Measurements from ENCODE around the gene MCF2L2.

- no peak for TF ChIP-seq CTCF (IDR thresholded peaks at IDR 0.05)
- TF ChIP-seq POLR2A (IDR thresholded peaks at IDR 0.05): no peak
- no peak for TF ChIP-seq EP300 (IDR thresholded peaks at IDR 0.05)
Observed at GRCh38 chr3:183291497-183292031, 136.9 kb downstream of the MCF2L2 start.
